ENCODE results near the gene CNTNAP2. TPM values are rescaled to one million over a fixed set of nuclear protein-coding genes. Genes with fewer than 3 reads are reported as not detected.

The CNTNAP2 gene
- total RNA-seq, 1 donor from 2014 or later: 4.2 TPM

DNA sequence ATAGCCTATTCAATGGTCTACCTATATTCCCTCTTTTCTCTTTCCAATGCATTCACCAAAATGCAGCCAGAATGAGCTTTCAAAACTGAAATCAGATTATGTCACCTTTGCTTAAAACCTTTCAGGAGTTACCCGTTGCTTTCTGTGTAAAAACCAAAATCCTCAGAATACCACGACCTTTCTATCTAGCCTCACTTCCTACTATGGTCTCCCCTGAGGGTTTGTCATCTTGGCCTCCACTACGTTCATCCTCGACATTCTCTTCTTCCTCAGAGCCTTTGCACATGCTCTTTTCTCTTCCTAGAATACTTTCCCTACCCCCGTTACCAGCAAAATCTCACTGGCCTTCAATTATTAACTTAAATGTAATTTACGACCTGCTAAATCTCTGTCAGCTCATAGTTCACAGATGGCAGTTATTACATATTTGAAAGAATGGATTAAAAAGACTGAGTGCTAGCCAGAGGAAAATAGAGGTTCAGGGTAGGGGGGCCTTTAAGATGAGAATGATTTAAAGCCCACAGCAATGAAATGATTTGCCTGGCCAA, 2093.1 kb downstream of the CNTNAP2 start:
- Mint-ChIP-seq H3K9me3 (no peaks in the 10 kb centered on the region), H3K4me3 (no peak overlapping the region), H3K27me3 (ENCODE audit: low read depth) (peaks cover 24% of the 10 kb centered on the region), H3K27ac (no peak overlapping the region), H3K36me3 (no peaks in the 10 kb centered on the region), H3K4me1 (peaks cover 4% of the 10 kb centered on the region)
- TF ChIP-seq, protein P1, sequence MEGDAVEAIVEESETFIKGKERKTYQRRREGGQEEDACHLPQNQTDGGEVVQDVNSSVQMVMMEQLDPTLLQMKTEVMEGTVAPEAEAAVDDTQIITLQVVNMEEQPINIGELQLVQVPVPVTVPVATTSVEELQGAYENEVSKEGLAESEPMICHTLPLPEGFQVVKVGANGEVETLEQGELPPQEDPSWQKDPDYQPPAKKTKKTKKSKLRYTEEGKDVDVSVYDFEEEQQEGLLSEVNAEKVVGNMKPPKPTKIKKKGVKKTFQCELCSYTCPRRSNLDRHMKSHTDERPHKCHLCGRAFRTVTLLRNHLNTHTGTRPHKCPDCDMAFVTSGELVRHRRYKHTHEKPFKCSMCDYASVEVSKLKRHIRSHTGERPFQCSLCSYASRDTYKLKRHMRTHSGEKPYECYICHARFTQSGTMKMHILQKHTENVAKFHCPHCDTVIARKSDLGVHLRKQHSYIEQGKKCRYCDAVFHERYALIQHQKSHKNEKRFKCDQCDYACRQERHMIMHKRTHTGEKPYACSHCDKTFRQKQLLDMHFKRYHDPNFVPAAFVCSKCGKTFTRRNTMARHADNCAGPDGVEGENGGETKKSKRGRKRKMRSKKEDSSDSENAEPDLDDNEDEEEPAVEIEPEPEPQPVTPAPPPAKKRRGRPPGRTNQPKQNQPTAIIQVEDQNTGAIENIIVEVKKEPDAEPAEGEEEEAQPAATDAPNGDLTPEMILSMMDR (IDR thresholded peaks at IDR 0.05; ENCODE audit: unreplicated experiment): no peak
- DNase-seq (ENCODE audit: low spot score in 2 of 2, unreplicated experiment in 2 of 2): no peak

DNA sequence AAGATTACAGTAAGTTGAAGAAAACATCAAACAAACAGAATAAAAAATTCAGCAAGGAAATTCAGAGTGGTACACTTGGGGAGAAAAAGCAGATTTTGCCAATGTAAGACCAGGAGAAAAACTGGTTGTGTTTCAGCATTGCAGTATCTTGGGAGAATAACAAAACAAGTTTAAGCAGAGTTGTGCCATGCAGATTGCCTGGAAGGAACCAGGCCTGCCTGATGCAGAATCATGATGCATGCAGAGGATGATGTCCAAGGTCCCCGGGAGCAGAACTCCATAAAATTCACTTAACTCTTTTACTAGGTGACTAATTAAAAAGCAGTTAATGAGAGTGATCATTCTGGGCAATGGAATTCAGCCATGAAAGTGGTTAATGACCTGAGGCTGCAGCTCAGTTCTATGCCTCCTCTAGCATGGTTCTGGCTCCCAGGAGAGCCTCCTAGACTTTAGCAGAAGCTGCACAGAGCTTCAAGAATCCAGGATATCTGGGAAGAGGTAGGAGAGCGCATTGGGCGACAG, 2094.3 kb downstream of the CNTNAP2 start:
- Mint-ChIP-seq H3K27me3 (ENCODE audit: low read depth) (peaks cover 24% of the 10 kb centered on the region), H3K36me3 (no peaks in the 10 kb centered on the region), H3K4me3 (no peak overlapping the region), H3K4me1 (peaks cover 4% of the 10 kb centered on the region), H3K27ac (no peak overlapping the region), H3K9me3 (no peaks in the 10 kb centered on the region)
- no peak for DNase-seq (ENCODE audit: low spot score in 2 of 2, unreplicated experiment in 2 of 2)
- TF ChIP-seq, protein P1 (IDR thresholded peaks at IDR 0.05; ENCODE audit: unreplicated experiment): no peak

DNA sequence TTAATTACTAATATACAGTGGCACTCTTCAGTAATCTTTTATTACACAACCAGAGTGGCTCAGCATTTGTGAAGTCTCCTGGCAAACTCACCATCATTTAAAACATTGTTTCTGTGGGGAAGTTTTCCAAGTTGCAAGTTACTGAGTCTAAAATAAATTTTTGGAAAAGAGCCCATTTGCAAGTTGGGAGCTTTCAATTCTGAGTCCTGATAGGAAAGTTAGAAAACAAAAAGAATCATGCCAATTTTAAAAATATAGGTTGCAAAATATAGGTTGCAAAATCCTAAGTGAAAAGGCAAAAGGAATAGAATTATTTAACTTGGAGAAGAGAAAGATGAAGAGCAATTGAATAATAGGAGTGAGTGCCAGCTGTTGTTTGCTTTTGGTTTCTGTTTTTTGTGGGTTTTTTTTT, 2095.1 kb downstream of the CNTNAP2 start:
- Mint-ChIP-seq H3K4me3 (no peak overlapping the region), H3K36me3 (no peaks in the 10 kb centered on the region), H3K27me3 (ENCODE audit: low read depth) (peaks cover 24% of the 10 kb centered on the region), H3K9me3 (peaks cover 2% of the 10 kb centered on the region), H3K27ac (no peak overlapping the region), H3K4me1 (peaks cover 4% of the 10 kb centered on the region)
- TF ChIP-seq, protein P1 (IDR thresholded peaks at IDR 0.05; ENCODE audit: unreplicated experiment): no peak
- no peak for DNase-seq (ENCODE audit: low spot score in 2 of 2, unreplicated experiment in 2 of 2)

DNA sequence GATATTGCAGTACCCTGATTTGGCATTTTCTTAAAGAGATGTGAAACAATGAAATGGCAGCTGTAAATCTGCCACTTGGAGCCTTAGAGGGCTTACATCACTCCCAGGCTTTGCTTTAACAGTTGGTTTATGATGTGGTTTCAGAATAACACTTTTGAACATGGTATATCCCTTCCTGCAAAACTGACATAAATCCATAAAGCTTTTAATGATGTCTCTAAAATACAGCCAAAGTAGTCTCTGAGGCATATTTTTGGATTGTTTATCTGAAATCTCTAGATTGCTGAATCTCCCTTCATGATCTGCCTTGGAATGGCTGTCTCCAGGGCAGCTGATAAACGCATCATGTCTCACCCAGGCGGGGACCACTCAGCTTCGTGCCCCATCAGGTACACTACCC, 2096.1 kb downstream of the CNTNAP2 start:
- Mint-ChIP-seq H3K4me3 (no peak overlapping the region), H3K9me3 (peaks cover 11% of the 10 kb centered on the region), H3K36me3 (no peaks in the 10 kb centered on the region), H3K27me3 (ENCODE audit: low read depth) (peaks cover 21% of the 10 kb centered on the region), H3K27ac (no peak overlapping the region), H3K4me1 (peaks cover 4% of the 10 kb centered on the region)
- TF ChIP-seq, protein P1 (IDR thresholded peaks at IDR 0.05; ENCODE audit: unreplicated experiment): no peak
- DNase-seq (ENCODE audit: low spot score in 2 of 2, unreplicated experiment in 2 of 2): no peak

DNA sequence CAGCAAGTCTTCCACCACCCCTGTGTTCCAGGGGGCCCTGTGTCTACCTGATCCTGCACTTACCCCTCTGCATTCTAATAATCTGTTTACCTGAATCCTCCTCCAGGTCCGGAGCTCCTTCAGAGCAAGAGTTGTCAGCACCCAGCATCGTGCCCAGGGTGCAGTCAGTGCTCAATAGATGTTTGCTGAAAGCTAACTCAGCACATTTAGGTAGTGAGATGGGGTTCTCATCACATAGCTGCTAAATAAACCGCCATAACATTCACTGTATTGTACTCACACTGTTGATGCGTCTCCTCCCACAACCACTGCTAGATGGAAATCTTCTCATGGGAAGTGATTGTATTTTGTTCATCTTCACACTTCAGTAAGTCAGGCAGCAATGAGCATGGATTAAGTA, 2097.5 kb downstream of the CNTNAP2 start:
- no peaks in the 10 kb centered on the region for H3K36me3 Mint-ChIP-seq
- TF ChIP-seq, protein P1 (IDR thresholded peaks at IDR 0.05; ENCODE audit: unreplicated experiment): no peak
- H3K4me3 Mint-ChIP-seq: no peak overlapping the region
- H3K9me3 Mint-ChIP-seq: peaks cover 11% of the 10 kb centered on the region
- no peak for DNase-seq (ENCODE audit: low spot score in 2 of 2, unreplicated experiment in 2 of 2)
- peaks cover 4% of the 10 kb centered on the region for H3K4me1 Mint-ChIP-seq
- H3K27me3 Mint-ChIP-seq (ENCODE audit: low read depth): peaks cover 15% of the 10 kb centered on the region
- H3K27ac Mint-ChIP-seq: no peak overlapping the region
